GM12874 (cell line): ENCODE data around the gene ULK2.

Experiments used
- CTCF ChIP-seq: IDR thresholded peaks from 2 replicates; pipeline ENCODE4 v1.5.1; 2011; ENCODE audit warnings: low read depth, mild to moderate bottlenecking, control low read depth, low read length, moderate library complexity; ENCODE audit not compliant: insufficient read depth

The ULK2 gene

GRCh38 chr17:19726631-19727376 is 140.9 kb downstream of the ULK2 start:
- TF ChIP-seq CTCF, result no peak

- no peak for TF ChIP-seq CTCF
Measured at GRCh38 chr17:19725486-19725885, 142.2 kb downstream of the ULK2 start.

- no peak for TF ChIP-seq CTCF
Measured at GRCh38 chr17:19724501-19725420, 143.0 kb downstream of the ULK2 start.

- no peak for TF ChIP-seq CTCF
Measured at GRCh38 chr17:19723964-19724363, 143.8 kb downstream of the ULK2 start.
